Stimulated activated CD8-positive, alpha-beta memory T cell treated with anti-CD3 and anti-CD28 coated beads, Interleukin-4, amount 100 ng/mL, for 1 hour (primary cell): ENCODE results near the gene TRIM59.

ENCODE experiments used
- DNase-seq, 2 donors: peaks; one replicate each; pipeline ENCODE4 v3.0.0-alpha.2; 2020; ENCODE audit warnings: low read depth in 2 of 2, low spot score in 1 of 2

Gene TRIM59

DNA sequence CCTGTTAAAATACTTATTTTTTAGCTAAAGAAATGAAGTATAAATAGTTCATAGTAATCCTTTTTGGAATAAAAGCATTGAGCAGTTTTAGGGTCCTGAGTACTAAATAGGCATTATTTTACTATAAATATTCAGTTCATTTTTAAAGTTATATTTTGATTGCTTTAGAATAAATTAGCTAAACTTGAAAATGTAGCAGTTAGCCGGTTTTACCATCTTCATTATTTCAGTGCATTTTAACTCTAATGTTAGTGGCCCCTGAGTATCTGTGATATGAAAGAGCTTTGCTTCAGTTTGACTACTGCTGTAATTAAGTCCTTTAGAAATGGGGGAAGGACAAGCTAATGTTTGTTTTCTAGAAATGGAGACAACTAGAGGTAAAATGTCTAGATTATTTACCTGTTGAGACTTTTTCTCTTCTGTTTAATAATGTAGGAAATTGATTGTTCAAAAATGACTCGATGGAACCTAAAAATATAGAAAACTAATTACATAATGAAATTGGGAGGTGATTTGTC, 46.5 kb downstream of the TRIM59 start:
- DNase-seq = no peak

DNA sequence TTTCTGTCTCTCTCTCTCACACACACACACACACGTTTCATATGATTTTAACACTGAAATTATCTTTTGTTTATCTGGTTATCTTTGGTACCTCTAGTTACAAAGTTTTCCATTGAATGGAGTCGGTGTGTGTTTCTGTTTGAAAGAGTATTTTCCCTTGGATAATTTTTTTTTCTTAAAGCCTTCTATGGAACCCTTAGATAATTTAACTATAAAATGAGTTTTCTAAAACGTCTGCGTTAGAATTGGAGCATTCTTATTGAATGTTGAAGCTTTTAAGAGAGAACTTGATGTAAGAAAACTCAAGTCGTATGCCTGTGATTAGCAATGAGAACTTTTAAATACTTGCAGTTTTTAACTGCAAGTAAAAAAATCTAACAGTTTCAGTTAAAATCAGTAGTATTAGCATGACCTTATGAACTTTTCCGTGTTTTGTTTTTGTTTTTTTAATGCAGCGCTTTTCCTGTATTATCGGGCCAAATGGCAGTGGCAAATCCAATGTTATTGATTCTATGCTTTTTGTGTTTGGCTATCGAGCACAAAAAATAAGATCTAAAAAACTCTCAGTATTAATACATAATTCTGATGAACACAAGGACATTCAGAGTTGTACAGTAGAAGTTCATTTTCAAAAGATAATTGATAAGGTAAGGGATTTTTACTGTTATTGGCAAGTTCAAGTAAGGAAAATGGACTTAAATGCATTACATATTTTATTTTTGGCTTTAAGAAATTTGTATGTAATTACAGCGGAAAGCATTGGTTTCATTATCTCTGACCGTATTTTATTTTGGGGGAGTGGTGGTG, 47.2 kb downstream of the TRIM59 start:
- DNase-seq = no peak

DNA sequence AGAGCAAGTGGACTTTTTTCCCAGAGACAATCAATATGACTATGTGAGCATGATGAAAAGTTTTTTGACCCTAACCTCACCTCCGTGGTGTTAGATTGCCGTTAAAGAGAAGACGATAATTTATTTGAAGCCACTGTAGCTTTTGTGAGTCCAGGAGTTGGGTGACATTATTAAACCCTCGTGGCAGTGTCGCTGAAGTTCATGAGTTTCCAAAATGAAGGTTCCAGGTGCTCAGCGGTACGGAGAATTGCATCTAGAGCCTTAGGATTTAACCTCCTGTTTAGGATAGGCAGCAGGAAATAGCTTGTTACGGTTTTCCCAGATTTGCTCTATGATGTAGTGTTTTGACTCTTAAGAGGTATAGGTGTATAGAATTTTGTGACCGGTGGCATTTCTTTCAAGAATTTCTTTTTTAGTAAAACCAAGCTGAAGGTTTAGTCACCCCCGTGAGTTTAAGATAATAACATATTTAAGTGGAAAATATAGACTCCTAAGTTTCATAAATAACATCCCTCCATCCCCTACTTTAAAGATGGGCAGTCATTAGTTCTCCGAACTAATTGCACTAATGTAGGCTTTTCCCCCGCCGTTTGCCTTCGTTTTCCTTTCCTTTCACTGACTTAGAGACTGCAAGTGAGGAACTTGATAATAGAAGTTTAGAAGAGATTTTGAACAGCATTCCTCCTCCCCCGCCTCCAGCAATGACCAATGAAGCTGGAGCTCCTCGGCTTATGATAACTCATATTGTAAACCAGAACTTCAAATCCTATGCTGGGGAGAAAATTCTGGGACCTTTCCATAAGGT, 48.1 kb downstream of the TRIM59 start:
- no peak for DNase-seq

DNA sequence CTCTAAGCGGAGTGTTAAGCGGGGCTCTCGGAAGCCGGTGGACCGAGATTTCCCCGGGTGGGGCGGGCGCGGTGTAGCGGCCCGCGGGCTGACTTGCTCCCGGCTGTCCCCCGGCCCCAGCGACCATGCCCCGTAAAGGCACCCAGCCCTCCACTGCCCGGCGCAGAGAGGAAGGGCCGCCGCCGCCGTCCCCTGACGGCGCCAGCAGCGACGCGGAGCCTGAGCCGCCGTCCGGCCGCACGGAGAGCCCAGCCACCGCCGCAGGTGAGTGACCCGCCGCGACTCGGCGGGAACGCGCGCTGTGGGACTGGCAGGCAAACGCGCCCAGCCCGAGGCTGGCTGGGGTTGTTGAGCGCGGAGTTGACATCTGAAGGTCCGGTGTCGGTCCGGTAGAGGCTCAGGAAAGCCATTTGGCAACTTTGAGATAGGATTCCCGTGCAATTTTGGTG, 48.9 kb downstream of the TRIM59 start:
- no peak for DNase-seq

DNA sequence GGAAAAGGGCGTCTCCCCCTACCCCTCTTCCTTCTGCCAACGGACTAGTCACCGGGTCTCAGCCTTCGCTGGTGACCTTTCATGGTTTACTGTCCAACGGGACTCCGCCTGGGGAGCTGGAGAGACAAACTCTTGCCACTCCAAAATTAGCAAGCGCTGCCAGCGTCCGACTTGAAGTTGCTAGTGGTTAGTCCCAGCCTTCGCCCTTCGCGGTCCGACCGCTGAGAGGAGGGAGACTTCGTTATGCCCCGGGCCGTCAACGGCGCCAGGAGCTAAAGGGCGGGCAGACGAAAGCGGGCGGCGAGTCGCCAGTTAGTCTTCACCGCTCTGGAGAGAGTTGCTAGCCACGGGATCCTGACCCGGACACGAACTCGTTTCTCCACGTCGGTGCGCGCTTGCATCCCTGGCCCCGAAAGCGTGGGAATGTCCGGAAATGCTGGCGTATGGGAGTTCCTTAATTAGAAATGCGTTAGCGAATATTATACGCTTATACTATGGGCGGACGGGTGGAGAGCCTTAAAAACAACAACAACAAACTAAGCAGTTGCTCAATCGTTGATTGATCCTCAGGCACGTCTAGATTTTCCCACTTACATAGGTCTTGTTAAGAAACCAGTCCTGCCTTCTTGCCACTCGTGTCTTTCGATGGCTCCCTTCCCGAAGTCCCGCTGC, 49.4 kb downstream of the TRIM59 start:
- peak in 1 of 2 donors; percentile 2 for DNase-seq

DNA sequence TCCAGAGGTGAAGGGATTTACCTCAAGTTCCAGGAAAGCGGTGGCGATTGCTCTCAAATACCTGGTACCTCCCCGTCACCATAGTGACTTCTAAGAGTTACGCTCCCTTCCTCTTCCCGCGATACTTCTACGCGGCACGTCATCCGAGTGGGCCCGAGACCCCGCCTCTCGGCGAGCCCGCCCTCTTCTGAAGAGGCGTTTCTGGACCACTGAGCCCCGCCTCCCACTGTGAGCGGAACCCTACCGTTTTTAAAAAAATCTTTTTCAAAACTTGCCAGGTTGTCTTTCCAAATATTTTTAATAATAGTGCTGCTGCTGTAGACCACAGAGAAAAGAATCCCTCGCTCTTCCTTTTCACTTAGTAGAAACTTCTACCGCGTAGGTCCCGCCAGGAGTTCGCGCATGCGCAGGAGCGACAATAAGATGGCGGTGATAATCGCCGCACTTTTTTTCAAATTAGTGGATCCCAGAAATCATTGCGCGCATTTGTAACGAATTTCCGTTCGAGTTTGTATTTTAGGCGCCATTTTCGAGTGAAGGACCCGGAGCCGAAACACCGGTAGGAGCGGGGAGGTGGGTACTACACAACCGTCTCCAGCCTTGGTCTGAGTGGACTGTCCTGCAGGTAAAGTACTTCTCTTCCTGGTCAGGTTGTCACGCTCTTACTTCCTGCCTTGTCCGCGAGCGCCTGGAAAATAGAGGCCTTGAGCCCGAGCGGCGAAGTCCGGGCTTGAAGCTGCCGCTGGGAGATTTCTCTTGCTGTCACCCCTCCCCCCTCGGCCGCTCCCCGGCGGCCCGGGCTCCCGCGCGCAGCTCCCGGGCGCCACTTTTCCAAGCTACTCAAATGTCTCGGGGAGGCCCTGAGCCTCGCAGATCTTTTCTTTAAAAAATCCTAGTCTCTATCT, 50.2 kb downstream of the TRIM59 start, which contains the start of the genes IFT80 and SMC4:
Gene IFT80 (minus strand): TSS at position 101 of the 905 bp plus-strand sequence. CDS start 14,625 bp downstream, outside the sequence.
Gene SMC4 (plus strand): TSS at position 526 of the 905 bp plus-strand sequence. CDS start 1,177 bp downstream, outside the sequence.
- DNase-seq = peak; percentile 90 to 92

DNA sequence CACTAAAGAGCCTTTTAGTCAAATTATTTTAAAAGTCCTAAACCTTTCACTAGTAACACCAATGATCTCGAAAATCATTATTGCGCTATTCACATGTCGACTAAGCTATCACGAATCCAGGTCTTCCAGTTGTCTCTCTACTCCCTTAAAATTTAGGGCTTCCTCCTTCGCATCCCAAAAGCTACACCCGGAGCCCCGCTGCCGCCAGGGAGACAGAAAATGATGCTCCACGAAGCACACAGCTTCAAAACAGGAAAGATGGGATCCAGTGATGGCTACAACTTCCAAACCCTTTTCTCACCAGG, 50.8 kb downstream of the TRIM59 start:
- no peak for DNase-seq

DNA sequence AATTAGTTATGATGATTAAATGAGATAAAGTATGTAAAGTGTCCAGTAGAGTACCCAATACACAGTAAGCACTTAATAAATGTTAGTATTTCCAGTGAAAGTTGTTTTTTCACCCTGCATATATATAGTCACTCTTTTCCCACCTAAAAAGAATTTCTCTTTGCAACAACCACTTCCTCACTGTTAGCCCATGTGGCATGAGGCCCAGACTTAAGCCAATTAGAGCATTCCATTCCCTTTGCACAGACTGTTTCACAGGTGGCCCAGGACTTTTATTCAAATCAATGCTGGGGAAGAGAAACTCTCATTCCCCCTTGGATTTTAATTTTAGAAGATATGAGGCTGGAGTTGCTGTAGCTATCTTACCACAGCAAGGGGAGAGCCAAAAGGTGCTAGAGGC, 54.3 kb downstream of the TRIM59 start:
- DNase-seq = no peak

DNA sequence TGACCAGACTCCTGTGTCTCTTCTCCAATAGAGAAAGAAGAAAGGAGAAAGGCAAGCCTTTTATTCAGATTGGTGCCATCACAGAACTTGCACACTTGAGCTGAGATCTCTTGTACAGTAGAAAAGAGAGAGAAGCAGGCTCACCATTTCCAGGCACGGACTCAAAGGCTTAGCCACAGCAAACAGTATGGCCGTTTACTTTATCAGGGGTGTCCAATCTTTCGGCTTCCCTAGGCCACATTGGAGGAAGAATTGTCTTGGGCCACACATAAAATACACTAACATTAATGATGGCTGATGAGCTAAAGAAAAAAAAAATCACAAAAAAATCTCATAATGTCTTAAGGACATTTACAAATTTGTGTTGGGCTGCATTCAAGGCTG, 55.6 kb downstream of the TRIM59 start:
- DNase-seq = no peak

DNA sequence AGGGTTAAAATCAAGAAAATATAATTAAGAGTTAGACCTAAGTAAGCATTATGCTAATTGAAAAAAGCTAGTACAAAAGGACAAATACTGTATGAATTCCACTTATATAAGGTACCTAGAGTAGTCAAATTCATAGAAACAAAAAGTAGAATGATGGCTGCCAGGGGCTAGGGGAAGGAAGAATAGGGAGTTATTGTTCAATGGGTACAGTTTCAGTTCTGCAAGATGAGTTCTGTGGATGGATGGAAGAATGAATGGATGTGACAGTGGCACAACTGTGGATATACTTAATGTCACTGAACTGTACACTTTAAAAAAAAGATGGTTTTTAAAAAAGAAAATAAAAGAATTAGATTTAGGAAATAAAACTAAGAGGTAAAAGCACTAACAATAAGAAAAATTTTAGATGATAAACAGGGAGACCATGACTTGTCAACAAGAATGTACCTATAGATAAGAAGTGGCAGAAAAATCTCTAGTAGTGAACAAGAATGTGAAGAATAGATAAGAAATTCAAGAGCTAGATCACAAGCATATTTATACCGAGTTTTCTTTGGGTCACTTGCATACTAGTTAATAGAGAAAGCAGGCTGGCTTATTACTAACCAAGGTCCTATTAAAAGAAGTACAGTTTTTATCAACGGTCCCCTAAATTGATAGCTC, 56.1 kb downstream of the TRIM59 start:
- DNase-seq = no peak

DNA sequence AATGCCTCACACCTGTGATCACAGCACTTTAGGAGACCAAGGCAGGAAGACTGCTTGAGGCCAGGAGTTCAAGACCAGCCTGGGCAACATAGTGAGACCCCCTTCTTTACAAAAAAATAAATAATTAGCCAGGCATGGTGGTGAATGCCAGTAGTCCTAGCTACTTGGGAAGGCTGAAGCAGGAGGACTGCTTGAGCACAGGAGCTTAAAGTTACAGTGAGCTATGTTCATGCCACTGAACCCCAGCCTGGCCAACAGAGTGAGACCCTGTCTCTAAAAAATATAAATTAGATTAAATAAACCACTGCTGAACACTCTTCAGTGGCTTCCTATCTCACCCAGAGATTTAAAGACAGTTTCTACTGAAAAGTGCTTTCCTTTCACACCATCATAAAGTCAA, 56.8 kb downstream of the TRIM59 start:
- no peak for DNase-seq

DNA sequence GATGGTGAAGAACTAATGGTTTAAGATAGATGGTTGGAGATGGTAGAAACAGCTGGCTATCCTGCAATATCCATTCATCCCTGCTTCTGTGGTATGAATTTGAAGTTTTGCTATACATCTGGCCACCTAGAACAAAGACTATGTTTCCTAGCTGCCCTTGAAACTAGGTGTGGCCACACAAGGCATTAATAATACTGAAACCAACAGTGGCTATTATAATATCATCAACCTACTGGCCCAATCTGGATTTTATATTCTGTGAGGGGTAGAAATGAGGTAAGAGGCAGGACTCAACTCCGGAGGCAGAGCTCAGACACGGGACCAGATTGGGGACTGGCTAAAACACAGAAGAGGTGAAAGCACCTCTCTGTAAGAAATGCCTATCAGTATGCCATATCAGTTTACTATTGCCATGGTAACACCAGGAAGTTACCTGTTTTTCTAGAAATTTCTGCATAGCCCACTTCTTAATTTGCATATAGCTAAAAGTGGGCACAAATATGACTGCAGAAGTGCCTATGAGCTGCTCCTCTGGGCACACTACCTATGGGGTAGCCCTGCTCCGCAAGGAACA, 58.9 kb downstream of the TRIM59 start:
- DNase-seq = no peak
